Measurements from ENCODE around the gene ZNF331. TPM values are rescaled to one million over a fixed set of nuclear protein-coding genes. Genes with fewer than 3 reads are reported as not detected.

ZNF331 gene
- polyA plus RNA-seq, 1 donor (not counting 4 experiments of a cell fraction or from before 2014, with no cell fraction given): 5.1 TPM

DNA sequence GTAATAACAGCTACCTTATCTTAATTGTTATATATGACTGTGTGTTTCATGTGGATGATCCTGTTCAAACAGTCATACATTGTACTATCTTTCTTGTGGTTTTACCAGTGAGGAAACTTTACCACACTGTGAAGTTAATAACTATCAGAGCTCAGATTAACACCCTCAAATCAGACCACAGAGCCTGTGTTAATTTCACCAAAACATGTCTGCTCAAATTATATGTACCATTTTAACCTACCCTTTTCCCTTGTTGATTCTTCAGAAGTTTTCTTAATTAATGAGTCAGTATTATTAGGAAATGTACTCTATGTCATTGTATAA, 1.8 kb upstream of the ZNF331 start:
- no peaks in the 10 kb centered on the region for H3K9me3 ChIP-seq (ENCODE audit: control insufficient read depth, low read depth, low read length)
- no peak overlapping the region for H3K4me2 ChIP-seq (ENCODE audit: control insufficient read depth, extremely low read depth, insufficient read depth, low read depth, low read length)
- DNase-seq (ENCODE audit: low read depth, low spot score): no peak
- H4K20me1 ChIP-seq (ENCODE audit: control insufficient read depth, extremely low read depth, insufficient read depth, low read length): no peaks in the 10 kb centered on the region
- TF ChIP-seq, protein P1, sequence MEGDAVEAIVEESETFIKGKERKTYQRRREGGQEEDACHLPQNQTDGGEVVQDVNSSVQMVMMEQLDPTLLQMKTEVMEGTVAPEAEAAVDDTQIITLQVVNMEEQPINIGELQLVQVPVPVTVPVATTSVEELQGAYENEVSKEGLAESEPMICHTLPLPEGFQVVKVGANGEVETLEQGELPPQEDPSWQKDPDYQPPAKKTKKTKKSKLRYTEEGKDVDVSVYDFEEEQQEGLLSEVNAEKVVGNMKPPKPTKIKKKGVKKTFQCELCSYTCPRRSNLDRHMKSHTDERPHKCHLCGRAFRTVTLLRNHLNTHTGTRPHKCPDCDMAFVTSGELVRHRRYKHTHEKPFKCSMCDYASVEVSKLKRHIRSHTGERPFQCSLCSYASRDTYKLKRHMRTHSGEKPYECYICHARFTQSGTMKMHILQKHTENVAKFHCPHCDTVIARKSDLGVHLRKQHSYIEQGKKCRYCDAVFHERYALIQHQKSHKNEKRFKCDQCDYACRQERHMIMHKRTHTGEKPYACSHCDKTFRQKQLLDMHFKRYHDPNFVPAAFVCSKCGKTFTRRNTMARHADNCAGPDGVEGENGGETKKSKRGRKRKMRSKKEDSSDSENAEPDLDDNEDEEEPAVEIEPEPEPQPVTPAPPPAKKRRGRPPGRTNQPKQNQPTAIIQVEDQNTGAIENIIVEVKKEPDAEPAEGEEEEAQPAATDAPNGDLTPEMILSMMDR (optimal IDR thresholded peaks at IDR 0.05 in 1 of 3, IDR thresholded peaks at IDR 0.05 in 1 of 3, conservative IDR thresholded peaks at IDR 0.05 in 1 of 3; ENCODE audit: extremely low read depth in 1 of 3, insufficient read depth in 2 of 3, low read length in 3 of 3): no peak
- no peak for TF ChIP-seq EZH2 (IDR thresholded peaks at IDR 0.05; ENCODE audit: low read length)
- no peaks in the 10 kb centered on the region for H3K36me3 ChIP-seq (ENCODE audit: control insufficient read depth in 2 of 2, extremely low read depth in 1 of 2, insufficient read depth in 2 of 2, low read length in 2 of 2)
- H3K4me1 ChIP-seq (ENCODE audit: control insufficient read depth, extremely low read depth, insufficient read depth, low read length): no peaks in the 10 kb centered on the region
- H3K9ac ChIP-seq (ENCODE audit: control insufficient read depth, extremely low read depth, insufficient read depth, low read length): no peak overlapping the region
- no peak overlapping the region for H3K4me3 ChIP-seq (ENCODE audit: control insufficient read depth in 2 of 3, extremely low read depth in 1 of 3, insufficient read depth in 2 of 3, low read depth in 1 of 3, low read length in 3 of 3)
- no peak overlapping the region for H3K27ac ChIP-seq (ENCODE audit: control insufficient read depth, insufficient read depth, low read length)
- no peaks in the 10 kb centered on the region for H3K27me3 ChIP-seq (ENCODE audit: control insufficient read depth, extremely low read depth, insufficient read depth, low read length)
- no peaks in the 10 kb centered on the region for H3K79me2 ChIP-seq (ENCODE audit: control insufficient read depth, insufficient read depth, low read length)
- dilution Hi-C loops (cut with MboI; ENCODE audit: extremely low pct_ligation_motif_present, low sequenced_read_pairs): no loop called here
- FAIRE-seq: no peak
- no peaks in the 10 kb centered on the region for H3K9me1 ChIP-seq (ENCODE audit: control insufficient read depth, extremely low read depth, insufficient read depth, low read length)
- no peak overlapping the region for H2AFZ ChIP-seq (ENCODE audit: control insufficient read depth, low read length)

DNA sequence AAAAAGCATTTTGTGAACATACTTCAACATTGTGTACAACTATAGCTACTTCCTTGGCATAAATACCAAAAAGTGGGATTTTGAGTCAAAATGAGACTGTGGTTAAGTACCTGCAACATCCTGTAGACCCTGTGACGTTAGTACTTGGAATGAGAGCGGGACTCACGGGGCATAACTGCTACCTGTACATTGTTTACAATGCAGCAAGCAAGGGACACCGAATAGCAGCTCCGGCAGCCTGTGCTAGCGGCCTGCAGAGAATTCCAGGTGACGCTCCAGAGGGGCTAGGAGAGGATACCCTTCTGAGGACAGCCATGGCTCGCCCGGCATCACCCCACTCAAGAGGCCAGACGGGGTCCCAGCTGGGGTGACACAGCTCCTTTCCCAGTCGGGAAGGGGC, 824 bp upstream of the ZNF331 start:
- H3K36me3 ChIP-seq (ENCODE audit: control insufficient read depth in 2 of 2, extremely low read depth in 1 of 2, insufficient read depth in 2 of 2, low read length in 2 of 2): no peaks in the 10 kb centered on the region
- dilution Hi-C loops (cut with MboI; ENCODE audit: extremely low pct_ligation_motif_present, low sequenced_read_pairs): no loop called here
- TF ChIP-seq, protein P1 (optimal IDR thresholded peaks at IDR 0.05 in 1 of 3, IDR thresholded peaks at IDR 0.05 in 1 of 3, conservative IDR thresholded peaks at IDR 0.05 in 1 of 3; ENCODE audit: extremely low read depth in 1 of 3, insufficient read depth in 2 of 3, low read length in 3 of 3): no peak
- TF ChIP-seq EZH2 (IDR thresholded peaks at IDR 0.05; ENCODE audit: low read length): no peak
- H2AFZ ChIP-seq (ENCODE audit: control insufficient read depth, low read length): peak overlapping the region; percentile 99
- H3K79me2 ChIP-seq (ENCODE audit: control insufficient read depth, insufficient read depth, low read length): no peaks in the 10 kb centered on the region
- no peaks in the 10 kb centered on the region for H3K4me1 ChIP-seq (ENCODE audit: control insufficient read depth, extremely low read depth, insufficient read depth, low read length)
- no peak for DNase-seq (ENCODE audit: low read depth, low spot score)
- no peaks in the 10 kb centered on the region for H3K9me1 ChIP-seq (ENCODE audit: control insufficient read depth, extremely low read depth, insufficient read depth, low read length)
- H3K9me3 ChIP-seq (ENCODE audit: control insufficient read depth, low read depth, low read length): no peaks in the 10 kb centered on the region
- H3K9ac ChIP-seq (ENCODE audit: control insufficient read depth, extremely low read depth, insufficient read depth, low read length): peak overlapping the region; percentile 78
- peak overlapping the region; percentile 73 for H3K27ac ChIP-seq (ENCODE audit: control insufficient read depth, insufficient read depth, low read length)
- no peak for FAIRE-seq
- H4K20me1 ChIP-seq (ENCODE audit: control insufficient read depth, extremely low read depth, insufficient read depth, low read length): no peaks in the 10 kb centered on the region
- no peaks in the 10 kb centered on the region for H3K27me3 ChIP-seq (ENCODE audit: control insufficient read depth, extremely low read depth, insufficient read depth, low read length)
- peak overlapping the region; percentile 60 for H3K4me2 ChIP-seq (ENCODE audit: control insufficient read depth, extremely low read depth, insufficient read depth, low read depth, low read length)
- H3K4me3 ChIP-seq (ENCODE audit: control insufficient read depth in 2 of 3, extremely low read depth in 1 of 3, insufficient read depth in 2 of 3, low read depth in 1 of 3, low read length in 3 of 3): peak overlapping the region; percentile 52 to 81 (median 67)

Measured in keratinocyte (primary cell).